Neural progenitor cell (in vitro differentiated cells): ENCODE data around the gene ITM2C. TPM values are rescaled to one million over a fixed set of nuclear protein-coding genes. Genes with fewer than 3 reads are reported as not detected.
A peak's percentile ranks its signal among the peaks of the same experiment; 100 is the strongest.

Experiments
- DNase-seq: peaks from one replicate; pipeline ENCODE4 v3.0.0-alpha.2; 2016; ENCODE audit warnings: low spot score
- H2AFZ ChIP-seq: fragments of 200-600 bp; sonication (generic); replicated peaks from 2 replicates; pipeline ENCODE4 v1.6.1; 2016; ENCODE audit warnings: antibody characterized with exemption
- H3F3A ChIP-seq: fragments of 200-600 bp; sonication (generic); 2 replicates; pipeline ENCODE4 v1.6.1; 2016; ENCODE audit warnings: antibody characterized with exemption, low read depth
- H3K27ac ChIP-seq: fragments of 200-600 bp; sonication (generic); 2 replicates; pipeline ENCODE4 v1.5.1; 2016; ENCODE audit warnings: mild to moderate bottlenecking
- H3K27me3 ChIP-seq: fragments of 200-600 bp; sonication (generic); 2 replicates; pipeline ENCODE4 v1.6.1; 2016; ENCODE audit warnings: mild to moderate bottlenecking, moderate library complexity
- H3K36me3 ChIP-seq: fragments of 200-600 bp; sonication (generic); 2 replicates; pipeline ENCODE4 v1.5.1; 2016
- H3K4me1 ChIP-seq: fragments of 200-600 bp; sonication (generic); 2 replicates; pipeline ENCODE4 v1.6.1; 2016; ENCODE audit warnings: mixed run types
- H3K4me2 ChIP-seq: fragments of 200-600 bp; sonication (generic); 2 replicates; pipeline ENCODE4 v1.6.1; 2016
- H3K4me3 ChIP-seq: fragments of 200-600 bp; sonication (generic); 2 replicates; pipeline ENCODE4 v1.5.1; 2016
- H3K79me2 ChIP-seq: fragments of 200-600 bp; sonication (generic); 2 replicates; pipeline ENCODE4 v1.6.1; 2016; ENCODE audit warnings: low read depth
- H3K9ac ChIP-seq: fragments of 200-600 bp; sonication (generic); 2 replicates; pipeline ENCODE4 v1.6.1; 2016
- H3K9me3 ChIP-seq: fragments of 200-600 bp; sonication (generic); 2 replicates; pipeline ENCODE4 v1.5.1; 2016; ENCODE audit warnings: low read depth
- H4K20me1 ChIP-seq: fragments of 200-600 bp; sonication (generic); 2 replicates; pipeline ENCODE4 v1.6.1; 2016; ENCODE audit warnings: low read depth
- H3K27ac Mint-ChIP-seq: 3 replicates; pipeline ENCODE4 v1.8.0; 2021; ENCODE audit warnings: mixed read lengths
- H3K27me3 Mint-ChIP-seq: 2 replicates; pipeline ENCODE4 v1.8.0; 2022; ENCODE audit warnings: low read depth, mild to moderate bottlenecking, inconsistent platforms, moderate library complexity, mixed read lengths; ENCODE audit not compliant: insufficient read depth
- H3K36me3 Mint-ChIP-seq: 3 replicates; pipeline ENCODE4 v1.8.0; 2021; ENCODE audit warnings: mixed read lengths
- H3K4me1 Mint-ChIP-seq: 3 replicates; pipeline ENCODE4 v1.8.0; 2021; ENCODE audit warnings: mixed read lengths
- H3K4me3 Mint-ChIP-seq: 3 replicates; pipeline ENCODE4 v1.8.0; 2021; ENCODE audit warnings: mild to moderate bottlenecking, moderate library complexity, mixed read lengths
- H3K9me3 Mint-ChIP-seq: 3 replicates; pipeline ENCODE4 v1.8.0; 2020; ENCODE audit warnings: mixed read lengths
- CTCF ChIP-seq: fragments of 200-600 bp; sonication (generic); IDR thresholded peaks from 2 replicates; pipeline ENCODE4 v1.5.1; 2017; ENCODE audit warnings: antibody characterized with exemption, mild to moderate bottlenecking
- EZH2 ChIP-seq: fragments of 200-600 bp; sonication (generic); IDR thresholded peaks from 2 replicates; pipeline ENCODE4 v1.6.1; 2017; ENCODE audit warnings: antibody characterized with exemption, mild to moderate bottlenecking, moderate library complexity
- EZH2phosphoT487 ChIP-seq: fragments of 200-600 bp; sonication (generic); IDR thresholded peaks from 2 replicates; pipeline ENCODE4 v1.6.1; 2017; ENCODE audit warnings: antibody characterized with exemption
- total RNA-seq: library from RNA; depleted of rRNA; stranded (reverse); fragments of >200 nt; gene quantifications from 2 replicates; pipeline ENCODE4 v1.2.3, GENCODE V29; 2015; ENCODE audit warnings: low replicate concordance

Gene ITM2C
- total RNA-seq, 1 donor from 2014 or later = 84.6 TPM

GRCh38 chr2:230908092-230908594 lies 43.4 kb downstream of the ITM2C start:
- no peaks in the 10 kb centered on the region for H3K36me3 Mint-ChIP-seq
- no peak overlapping the region for H3K9ac ChIP-seq
- no peaks in the 10 kb centered on the region for H3K36me3 ChIP-seq
- TF ChIP-seq EZH2 (no peak), EZH2phosphoT487 (no peak), CTCF (no peak)
- peaks cover 14% of the 10 kb centered on the region for H3K4me1 ChIP-seq
- no peak for DNase-seq
- no peak overlapping the region for H3K4me2 ChIP-seq
- H3K4me3 Mint-ChIP-seq = no peak overlapping the region
- no peaks in the 10 kb centered on the region for H3K79me2 ChIP-seq
- H3K27me3 Mint-ChIP-seq = peaks cover 23% of the 10 kb centered on the region
- H3K9me3 Mint-ChIP-seq = peaks cover 8% of the 10 kb centered on the region
- H3K27me3 ChIP-seq = peaks cover 24% of the 10 kb centered on the region
- no peaks in the 10 kb centered on the region for H3F3A ChIP-seq
- no peak overlapping the region for H3K4me3 ChIP-seq
- peaks cover 59% of the 10 kb centered on the region for H3K4me1 Mint-ChIP-seq
- no peak overlapping the region for H3K27ac ChIP-seq
- no peak overlapping the region for H2AFZ ChIP-seq
- peak overlapping the region; percentile 86 for H3K27ac Mint-ChIP-seq
- no peaks in the 10 kb centered on the region for H3K9me3 ChIP-seq
- no peaks in the 10 kb centered on the region for H4K20me1 ChIP-seq

GRCh38 chr2:230908595-230909191 lies 44.0 kb downstream of the ITM2C start:
- Mint-ChIP-seq H3K36me3 (no peaks in the 10 kb centered on the region), H3K4me1 (peaks cover 58% of the 10 kb centered on the region), H3K4me3 (no peak overlapping the region), H3K27me3 (peaks cover 23% of the 10 kb centered on the region), H3K9me3 (peaks cover 8% of the 10 kb centered on the region), H3K27ac (peak overlapping the region; percentile 43)
- H4K20me1 ChIP-seq = no peaks in the 10 kb centered on the region
- no peaks in the 10 kb centered on the region for H3K79me2 ChIP-seq
- H3K4me2 ChIP-seq = no peak overlapping the region
- H3K9me3 ChIP-seq = no peaks in the 10 kb centered on the region
- peaks cover 14% of the 10 kb centered on the region for H3K4me1 ChIP-seq
- no peak overlapping the region for H3K9ac ChIP-seq
- no peak overlapping the region for H3K27ac ChIP-seq
- no peak for DNase-seq
- H3K36me3 ChIP-seq = no peaks in the 10 kb centered on the region
- H3F3A ChIP-seq = no peaks in the 10 kb centered on the region
- TF ChIP-seq CTCF (no peak), EZH2 (no peak)
- peaks cover 18% of the 10 kb centered on the region for H3K27me3 ChIP-seq
- no peak overlapping the region for H3K4me3 ChIP-seq
- no peak overlapping the region for H2AFZ ChIP-seq

GRCh38 chr2:230909841-230910545 lies 45.3 kb downstream of the ITM2C start:
- H3K36me3 ChIP-seq = no peaks in the 10 kb centered on the region
- peaks cover 13% of the 10 kb centered on the region for H3K4me1 ChIP-seq
- no peak overlapping the region for H2AFZ ChIP-seq
- H4K20me1 ChIP-seq = no peaks in the 10 kb centered on the region
- no peak overlapping the region for H3K4me2 ChIP-seq
- no peak overlapping the region for H3K9ac ChIP-seq
- H3K27ac ChIP-seq = no peak overlapping the region
- peak overlapping the region; percentile 5 for H3K27ac Mint-ChIP-seq
- no peaks in the 10 kb centered on the region for H3K9me3 ChIP-seq
- H3F3A ChIP-seq = no peaks in the 10 kb centered on the region
- TF ChIP-seq EZH2 = no peak
- no peak for TF ChIP-seq EZH2phosphoT487
- TF ChIP-seq CTCF = no peak
- peaks cover 17% of the 10 kb centered on the region for H3K27me3 Mint-ChIP-seq
- peaks cover 5% of the 10 kb centered on the region for H3K27me3 ChIP-seq
- H3K4me3 ChIP-seq = no peak overlapping the region
- H3K36me3 Mint-ChIP-seq = no peaks in the 10 kb centered on the region
- DNase-seq = no peak
- peaks cover 8% of the 10 kb centered on the region for H3K9me3 Mint-ChIP-seq
- H3K79me2 ChIP-seq = no peaks in the 10 kb centered on the region
- H3K4me1 Mint-ChIP-seq = peaks cover 57% of the 10 kb centered on the region
- no peak overlapping the region for H3K4me3 Mint-ChIP-seq
